Activated CD4-positive, alpha-beta T cell treated with anti-CD3 and anti-CD28 coated beads, Interleukin-2, amount 10 ng/mL, durations not matched to agents 7 days and 5 days (primary cell): ENCODE data around the gene RUBCNL. TPM values are rescaled to one million over a fixed set of nuclear protein-coding genes. Genes with fewer than 3 reads are reported as not detected.

Experiments
- CTCF ChIA-PET: fragments of 350-600 bp; sonication (Branson Sonifier 250); formaldehyde crosslinking; loops from one replicate; lab custom pipeline; 2021; ENCODE audit warnings: antibody characterized with exemption; lab: Charles Lee
- POLR2A ChIA-PET: fragments of 350-600 bp; sonication (Branson Sonifier 250); formaldehyde crosslinking; loops from one replicate; lab custom pipeline; 2021; ENCODE audit warnings: antibody characterized with exemption; lab: Charles Lee
- DNase-seq: peaks from one replicate; pipeline ENCODE4 v3.0.0-alpha.2; 2020
- H3K27ac Mint-ChIP-seq: one replicate; pipeline ENCODE4 v1.8.0; 2021; ENCODE audit warnings: mild to moderate bottlenecking, moderate library complexity, mixed read lengths
- H3K27me3 Mint-ChIP-seq: one replicate; pipeline ENCODE4 v1.8.0; 2021; ENCODE audit warnings: mixed read lengths
- H3K36me3 Mint-ChIP-seq: one replicate; pipeline ENCODE4 v1.8.0; 2021; ENCODE audit warnings: low read depth, mixed read lengths
- H3K4me1 Mint-ChIP-seq: one replicate; pipeline ENCODE4 v1.8.0; 2021; ENCODE audit warnings: mixed read lengths
- H3K4me3 Mint-ChIP-seq: one replicate; pipeline ENCODE4 v1.8.0; 2021; ENCODE audit warnings: mild to moderate bottlenecking, moderate library complexity, mixed read lengths
- H3K9me3 Mint-ChIP-seq: one replicate; pipeline ENCODE4 v1.8.0; 2021; ENCODE audit warnings: mixed read lengths
- total RNA-seq, 2 experiments: library from RNA; stranded (reverse); gene quantifications; one replicate each; pipeline ENCODE4 v1.2.3, GENCODE V29; 2021

Gene RUBCNL
- total RNA-seq, 2 experiments from 2014 or later: not detected

DNA sequence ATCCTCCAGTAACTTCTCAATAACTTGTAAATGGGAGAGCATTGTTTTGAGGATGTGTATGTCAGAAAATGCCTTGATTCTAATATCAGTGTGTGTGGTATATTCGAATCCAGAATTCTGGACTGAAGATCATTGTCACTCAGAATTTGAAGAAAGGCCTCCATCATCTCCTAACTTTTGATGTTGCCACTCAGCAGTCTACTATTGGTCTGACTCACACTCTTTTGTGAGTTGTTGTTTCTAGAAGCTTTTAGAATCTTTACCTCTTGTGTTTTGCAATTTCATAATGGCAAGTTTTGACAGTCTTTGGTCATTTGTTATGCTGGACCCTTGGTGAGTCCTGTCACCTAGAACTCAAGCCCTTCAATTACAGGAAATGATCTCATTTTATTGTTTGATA is 77.0 kb downstream of the RUBCNL start:
- POLR2A ChIA-PET: no interaction called here
- no peak overlapping the region for H3K4me3 Mint-ChIP-seq
- H3K9me3 Mint-ChIP-seq: peaks cover 22% of the 10 kb centered on the region
- H3K4me1 Mint-ChIP-seq: peaks cover 11% of the 10 kb centered on the region
- H3K27me3 Mint-ChIP-seq: no peaks in the 10 kb centered on the region
- H3K36me3 Mint-ChIP-seq: peaks cover 38% of the 10 kb centered on the region
- no peak overlapping the region for H3K27ac Mint-ChIP-seq
- CTCF ChIA-PET: interaction anchor here (0.9 kb wide), 1 partner anchor 10 kb away, joined by 3 read pairs; no protein-coding TSS in a partner anchor
- DNase-seq: no peak

DNA sequence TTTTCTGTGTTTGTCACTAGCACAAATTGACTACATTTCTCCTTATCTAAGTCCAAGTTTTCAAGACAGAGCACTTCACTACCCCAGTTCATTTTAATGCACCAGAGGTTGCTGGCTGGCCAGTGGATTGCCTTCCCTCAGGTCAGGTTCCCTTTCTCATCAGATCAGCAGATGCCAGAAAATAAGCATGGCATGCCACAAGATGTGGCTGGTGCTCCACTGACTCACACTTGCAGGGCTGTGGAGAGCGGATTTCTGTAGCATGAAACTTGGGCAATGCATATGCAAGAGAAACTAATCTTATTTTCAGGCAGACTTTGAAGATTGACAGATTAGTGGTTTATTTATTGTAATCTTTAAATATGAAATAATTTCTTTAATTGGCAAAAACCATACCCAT is 79.5 kb downstream of the RUBCNL start:
- Mint-ChIP-seq H3K4me1 (peaks cover 15% of the 10 kb centered on the region), H3K4me3 (no peak overlapping the region)
- POLR2A ChIA-PET: no interaction called here

DNA sequence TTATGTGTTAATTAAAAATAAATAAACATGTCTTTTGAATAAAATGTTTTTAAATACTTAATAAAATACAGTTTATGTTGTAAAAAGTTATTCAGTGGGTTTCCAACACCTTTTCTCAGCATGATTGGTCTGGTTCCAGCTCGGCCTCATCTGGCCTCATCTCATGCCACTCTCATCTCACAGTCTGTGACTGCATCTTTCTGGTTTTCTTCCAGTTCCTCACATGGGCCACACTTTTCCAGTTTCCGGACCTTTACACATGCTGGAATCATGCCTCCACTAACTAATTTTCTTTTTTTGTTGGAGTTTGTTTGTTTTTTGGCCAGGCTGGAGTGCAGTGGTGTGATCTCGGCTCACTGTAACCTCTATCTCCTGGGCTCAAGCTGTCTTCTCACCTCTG is 82.5 kb downstream of the RUBCNL start:
- Mint-ChIP-seq H3K27ac (no peak overlapping the region), H3K36me3 (peaks cover 15% of the 10 kb centered on the region), H3K27me3 (no peaks in the 10 kb centered on the region), H3K4me3 (no peak overlapping the region), H3K9me3 (peaks cover 16% of the 10 kb centered on the region), H3K4me1 (peaks cover 13% of the 10 kb centered on the region)
- CTCF ChIA-PET: interaction anchor here (0.5 to 1.5 kb wide), 6 partner anchors 13 to 1044 kb away, joined by 3 to 4 read pairs (median 4); no protein-coding TSS in a partner anchor
- DNase-seq: no peak
- POLR2A ChIA-PET: interaction anchor here (0.6 kb wide), 1 partner anchor 912 kb away, joined by 4 read pairs; no protein-coding TSS in a partner anchor

More for the DNA sequence above, 79.5 kb downstream of the RUBCNL start:
- CTCF ChIA-PET: no interaction called here
- no peaks in the 10 kb centered on the region for H3K27me3 Mint-ChIP-seq
- peaks cover 14% of the 10 kb centered on the region for H3K9me3 Mint-ChIP-seq
- no peak for DNase-seq
- H3K27ac Mint-ChIP-seq: no peak overlapping the region
- peaks cover 23% of the 10 kb centered on the region for H3K36me3 Mint-ChIP-seq

DNA sequence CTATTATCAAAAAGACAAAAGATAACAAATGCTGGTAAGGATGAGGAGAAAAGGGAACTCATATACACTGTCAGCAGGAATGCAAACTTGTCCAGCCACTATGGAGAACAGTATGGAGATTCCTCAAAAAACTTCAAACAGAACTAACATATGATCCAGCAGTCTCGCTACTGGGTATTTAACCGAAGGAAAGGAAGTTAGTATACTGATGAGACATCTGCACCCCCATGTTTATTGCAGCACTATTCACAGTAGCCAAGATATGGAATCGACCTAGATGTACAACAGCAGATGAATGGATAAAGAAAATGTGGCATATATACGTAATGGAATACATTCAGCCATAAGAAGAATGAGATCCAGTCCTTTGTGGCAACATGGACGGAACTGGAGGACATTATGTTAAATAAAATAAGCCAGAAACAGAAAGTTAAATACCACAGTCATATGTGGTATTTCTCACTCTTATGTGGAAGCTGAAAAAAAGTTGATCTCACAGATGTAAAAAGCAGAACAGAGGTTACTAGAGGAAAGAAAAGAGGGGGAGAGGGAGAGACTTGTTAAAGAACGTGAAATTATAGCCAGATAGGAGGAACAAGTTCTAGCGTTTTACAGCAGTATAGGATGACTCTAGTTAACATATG is 83.2 kb downstream of the RUBCNL start:
- Mint-ChIP-seq H3K36me3 (peaks cover 19% of the 10 kb centered on the region), H3K4me1 (peaks cover 15% of the 10 kb centered on the region), H3K27ac (peak overlapping the region; percentile 6), H3K4me3 (no peak overlapping the region), H3K9me3 (peaks cover 18% of the 10 kb centered on the region), H3K27me3 (no peaks in the 10 kb centered on the region)
- ChIA-PET POLR2A (interaction anchor here (0.6 kb wide), 1 partner anchor 911 kb away, joined by 4 read pairs; no protein-coding TSS in a partner anchor), CTCF (interaction anchor here (0.5 to 1.5 kb wide), 5 partner anchors 13 to 30 kb away, joined by 3 to 4 read pairs (median 3); no protein-coding TSS in a partner anchor)
- DNase-seq: no peak

DNA sequence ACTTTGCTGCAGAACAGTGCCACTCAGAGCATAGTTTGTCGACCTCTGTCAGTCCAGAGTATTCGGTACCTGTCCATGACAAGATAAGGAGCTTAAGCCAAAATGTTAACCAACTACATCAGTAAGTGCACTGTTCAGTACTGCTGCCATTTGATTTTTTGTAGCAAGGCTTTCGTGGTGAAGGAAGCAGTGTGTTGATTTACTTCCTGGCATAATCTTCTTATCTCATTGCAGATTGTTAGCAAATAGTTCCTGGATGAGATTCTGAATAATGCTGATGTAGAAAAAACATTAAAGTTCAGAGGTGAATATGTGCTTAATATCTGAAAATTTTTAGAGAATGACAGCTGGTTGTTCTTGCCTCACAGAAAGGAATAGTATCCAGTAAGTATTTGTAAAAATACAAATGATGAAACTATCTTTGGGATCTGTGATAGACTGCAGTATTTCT is 89.7 kb downstream of the RUBCNL start:
- ChIA-PET CTCF (no interaction called here), POLR2A (no interaction called here)
- Mint-ChIP-seq H3K27me3 (no peaks in the 10 kb centered on the region), H3K27ac (peak overlapping the region; percentile 98), H3K36me3 (peaks cover 32% of the 10 kb centered on the region), H3K9me3 (peaks cover 22% of the 10 kb centered on the region), H3K4me3 (no peak overlapping the region), H3K4me1 (peaks cover 52% of the 10 kb centered on the region)
- no peak for DNase-seq

DNA sequence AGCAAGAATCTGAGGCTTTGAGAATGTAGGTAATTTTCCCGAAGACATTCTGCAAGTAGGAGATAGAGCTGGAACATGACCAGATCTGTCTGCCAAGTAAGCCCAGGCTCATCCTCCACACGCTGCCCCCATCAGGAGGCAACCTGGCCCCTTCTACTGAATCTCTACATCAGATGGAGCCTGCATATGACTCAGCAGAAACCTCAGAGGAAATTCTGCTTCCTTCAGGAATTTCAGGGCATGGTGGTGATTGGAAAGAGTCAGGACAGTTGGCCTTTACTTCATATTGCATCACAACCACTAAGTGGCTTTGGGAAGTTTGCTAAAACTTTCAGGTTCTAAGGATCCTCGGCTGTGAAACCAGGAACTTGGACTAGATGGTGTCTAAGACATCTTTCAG is 90.1 kb downstream of the RUBCNL start:
- Mint-ChIP-seq H3K4me3 (no peak overlapping the region), H3K27me3 (no peaks in the 10 kb centered on the region), H3K9me3 (peaks cover 18% of the 10 kb centered on the region), H3K36me3 (peaks cover 29% of the 10 kb centered on the region), H3K4me1 (peaks cover 52% of the 10 kb centered on the region), H3K27ac (peak overlapping the region; percentile 98)
- ChIA-PET CTCF (interaction anchor here (1.7 kb wide), 1 partner anchor 24 kb away, joined by 7 read pairs; no protein-coding TSS in a partner anchor), POLR2A (interaction anchor here (1.3 kb wide), 1 partner anchor 24 kb away, joined by 3 read pairs; no protein-coding TSS in a partner anchor)
- DNase-seq: no peak

DNA sequence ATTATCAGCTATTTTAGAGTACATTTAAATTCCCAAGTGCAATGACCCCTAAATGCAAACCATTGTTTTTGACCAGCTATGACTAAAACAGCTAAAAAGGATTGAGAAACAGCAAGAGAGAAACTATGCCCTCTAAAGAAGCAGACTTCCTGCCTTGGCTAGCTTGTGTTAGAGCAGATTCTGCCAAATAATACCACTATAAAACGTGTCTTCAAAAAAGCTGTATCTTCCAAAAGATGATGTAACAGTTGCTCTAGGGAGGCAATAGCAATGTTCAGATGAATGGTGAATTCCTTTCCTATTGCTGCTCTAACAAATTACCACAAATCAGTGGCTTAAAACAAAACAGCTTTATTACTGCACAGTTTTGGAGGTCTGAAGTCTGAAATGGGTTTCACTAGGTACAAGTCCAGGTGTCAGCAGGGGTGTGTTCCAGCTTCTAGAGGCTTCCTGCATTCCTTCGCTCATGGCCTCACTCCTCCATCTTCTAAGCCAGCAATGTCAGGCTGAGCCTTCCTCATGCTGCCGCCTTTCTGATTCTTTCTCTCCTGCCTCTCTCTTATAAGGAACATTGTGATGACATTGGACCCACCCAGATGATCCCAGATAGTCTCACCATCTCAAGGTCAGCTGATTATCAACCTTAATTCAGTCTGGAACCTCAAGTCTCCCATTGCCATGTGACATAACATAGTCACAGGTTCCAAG is 90.8 kb downstream of the RUBCNL start:
- H3K36me3 Mint-ChIP-seq: peaks cover 28% of the 10 kb centered on the region
- ChIA-PET POLR2A (interaction anchor here (1.0 to 1.3 kb wide), 3 partner anchors 18 to 114 kb away, joined by 3 to 4 read pairs (median 3); partner anchors contain the start of gene LCP1), CTCF (interaction anchor here (0.8 to 1.7 kb wide), 4 partner anchors 15 to 255 kb away, joined by 3 to 7 read pairs (median 4); no protein-coding TSS in a partner anchor)
- peak overlapping the region; percentile 66 for H3K4me3 Mint-ChIP-seq
- peaks cover 15% of the 10 kb centered on the region for H3K9me3 Mint-ChIP-seq
- DNase-seq: peak; percentile 25
- H3K27me3 Mint-ChIP-seq: no peaks in the 10 kb centered on the region
- H3K27ac Mint-ChIP-seq: peak overlapping the region; percentile 98
- peaks cover 52% of the 10 kb centered on the region for H3K4me1 Mint-ChIP-seq

DNA sequence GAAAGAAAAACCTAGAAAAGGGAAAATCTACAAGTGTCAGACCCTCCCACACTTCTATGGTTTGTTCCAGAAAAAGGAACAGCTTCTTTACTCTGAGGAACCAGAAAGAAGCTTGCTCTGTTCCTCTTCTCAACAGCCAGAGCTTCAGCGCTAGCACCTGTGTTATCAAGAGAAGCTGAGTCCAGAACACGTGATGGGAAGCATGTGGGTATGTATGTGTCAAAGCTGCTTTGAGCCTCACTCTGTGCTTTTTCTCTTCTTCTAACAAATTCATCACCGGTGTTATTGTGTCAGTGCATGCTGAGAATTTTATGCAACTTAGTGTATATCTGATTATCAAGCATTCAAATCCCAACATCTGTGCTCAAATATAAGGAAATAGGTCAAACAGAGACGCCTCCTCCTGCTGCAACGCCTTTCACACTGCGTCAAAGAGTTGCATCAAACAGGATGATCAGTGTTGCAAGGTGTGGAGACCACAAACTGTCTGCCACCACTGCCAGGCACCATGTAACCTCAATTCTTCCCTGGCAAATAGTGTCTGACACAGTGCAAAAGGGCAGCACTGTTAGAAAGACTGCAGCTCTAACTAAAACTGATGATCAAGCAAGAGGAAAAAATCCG is 91.4 kb downstream of the RUBCNL start:
- ChIA-PET POLR2A (interaction anchor here (0.5 to 1.3 kb wide), 4 partner anchors 18 to 168 kb away, joined by 3 to 4 read pairs (median 3); partner anchors contain the start of gene LCP1), CTCF (interaction anchor here (0.8 to 1.7 kb wide), 6 partner anchors 16 to 256 kb away, joined by 3 to 7 read pairs (median 3); no protein-coding TSS in a partner anchor)
- Mint-ChIP-seq H3K4me1 (peaks cover 52% of the 10 kb centered on the region), H3K27ac (peak overlapping the region; percentile 98), H3K36me3 (peaks cover 28% of the 10 kb centered on the region), H3K4me3 (peak overlapping the region; percentile 66), H3K27me3 (no peaks in the 10 kb centered on the region), H3K9me3 (peaks cover 15% of the 10 kb centered on the region)
- peak; percentile 77 for DNase-seq

DNA sequence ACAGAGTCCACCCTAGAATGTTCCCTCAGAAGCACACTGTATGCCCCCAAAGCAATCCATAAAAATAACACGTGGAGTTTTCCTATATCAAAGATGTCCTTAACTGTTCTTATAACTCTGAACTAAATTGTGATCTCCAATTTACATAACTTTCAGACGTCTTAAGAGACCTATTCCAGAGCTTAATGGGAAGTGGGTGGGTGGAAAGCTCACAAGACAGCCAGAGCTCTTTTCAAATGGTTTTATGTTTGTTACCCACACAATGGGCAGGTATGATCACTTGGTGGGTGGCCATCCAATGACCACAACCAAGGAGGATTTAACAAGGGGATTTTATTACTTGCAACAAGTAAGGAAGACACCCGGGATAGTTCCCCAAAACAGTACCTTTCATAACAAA is 93.6 kb downstream of the RUBCNL start:
- no peaks in the 10 kb centered on the region for H3K27me3 Mint-ChIP-seq
- ChIA-PET CTCF (interaction anchor here (0.6 to 1.3 kb wide), 5 partner anchors 28 to 392 kb away, joined by 3 to 5 read pairs (median 3); no protein-coding TSS in a partner anchor), POLR2A (no interaction called here)
- H3K9me3 Mint-ChIP-seq: peaks cover under 1% of the 10 kb centered on the region
- DNase-seq: no peak
- H3K4me3 Mint-ChIP-seq: no peak overlapping the region
- H3K27ac Mint-ChIP-seq: peak overlapping the region; percentile 10
- H3K4me1 Mint-ChIP-seq: peaks cover 64% of the 10 kb centered on the region
- peaks cover 12% of the 10 kb centered on the region for H3K36me3 Mint-ChIP-seq

Other genes starting within 250 kb of the RUBCNL start
- 1,000 to 10,000 TPM; 1,260 to 1,323 TPM for gene LCP1, start 205.1 kb downstream of the RUBCNL start, total RNA-seq
- gene LRRC63, start 175.3 kb downstream of the RUBCNL start, total RNA-seq: 1 to 10 TPM; 1.0 to 1.5 TPM
- gene LRCH1, start 165.9 kb upstream of the RUBCNL start, total RNA-seq: 10 to 100 TPM; 17.4 to 18.2 TPM